ENCODE data around the gene SHE.
"Not testable (repeated sequence)": the region's sequence is repeated elsewhere in the genome, so short reads cannot be mapped to it uniquely, and the experiment has no call there.

The SHE gene

DNA sequence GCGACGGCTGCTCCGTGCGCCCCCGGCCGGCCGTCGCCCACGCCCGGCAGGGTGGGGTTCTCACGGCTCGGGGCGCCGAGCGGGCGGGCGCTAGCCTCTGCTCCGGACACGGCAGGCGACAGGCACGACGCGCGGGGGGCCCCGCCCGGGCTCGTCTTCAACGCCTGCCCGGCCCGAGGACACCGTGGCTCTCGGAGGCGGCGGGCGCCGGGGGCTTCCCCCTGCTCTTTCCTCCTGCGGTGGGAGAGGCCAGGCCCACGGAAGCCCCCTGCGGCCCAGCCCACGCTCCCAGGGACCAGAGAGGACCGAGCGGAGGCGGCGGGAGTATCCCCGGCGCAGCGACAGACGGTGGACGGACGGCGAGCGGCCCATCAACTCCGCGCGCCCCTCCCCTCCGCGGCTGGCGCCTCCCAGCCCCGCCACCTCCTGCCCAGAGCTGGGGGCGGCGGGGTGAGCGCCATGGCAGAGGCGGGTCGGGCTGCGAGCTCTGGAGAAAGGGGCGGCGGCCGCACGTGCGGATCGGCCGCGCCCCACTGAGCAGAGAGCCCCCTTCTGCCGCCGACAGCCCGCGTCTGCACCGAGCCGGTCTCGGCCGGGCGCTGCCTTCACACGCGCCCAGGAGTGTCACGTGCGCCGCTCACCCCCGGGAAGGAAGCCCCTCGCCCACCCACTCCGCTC is at the start of gene SHE, which contains the start of gene TDRD10:
Gene SHE (minus strand): TSS at position 347 of the 678 bp plus-strand sequence. CDS start 386 bp downstream, outside the sequence.
Gene TDRD10 (plus strand): TSS at position 154 of the 678 bp plus-strand sequence. CDS start 4,685 bp downstream, outside the sequence.
- no peak for DNase-seq

DNA sequence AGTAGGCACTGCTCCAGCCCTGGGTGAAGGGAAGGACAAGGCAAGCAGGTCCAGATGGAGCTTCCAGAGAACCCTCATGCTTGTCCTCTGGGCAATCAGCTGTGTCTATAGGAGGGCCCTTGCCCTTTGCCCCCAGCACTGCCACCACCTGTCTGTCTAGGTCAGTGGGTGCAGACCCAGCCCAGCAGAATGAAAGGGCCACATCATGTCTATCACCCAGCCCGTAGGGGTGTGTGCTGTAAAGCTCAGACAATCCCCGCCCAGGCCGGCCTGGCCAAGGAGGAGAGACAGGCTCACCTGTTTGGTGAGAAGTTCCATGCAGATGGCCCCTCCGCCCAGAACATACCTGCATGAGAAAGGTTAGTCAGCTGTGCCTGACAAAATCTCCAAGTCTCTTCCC is 49.3 kb upstream of the SHE start:
- DNase-seq = no peak

DNA sequence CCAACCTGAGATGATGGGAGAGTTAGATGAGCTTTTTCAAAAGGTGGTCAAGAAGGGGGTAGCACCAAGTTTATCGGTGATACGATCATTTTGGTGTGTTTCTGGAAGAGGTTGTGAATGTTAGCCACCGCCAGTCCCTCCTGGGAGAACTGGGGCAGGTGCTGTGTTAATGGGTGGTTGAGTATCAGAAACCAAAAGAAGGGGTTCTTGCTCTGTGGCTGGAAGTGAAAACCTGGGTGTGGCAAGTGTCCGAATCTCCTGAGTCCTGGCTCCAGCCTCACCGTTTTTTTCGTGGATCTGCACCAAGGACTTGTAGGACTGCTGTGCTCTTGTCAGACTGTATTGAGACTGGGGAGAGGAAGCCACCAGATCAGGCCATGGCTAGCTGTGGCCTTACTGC is 48.4 kb upstream of the SHE start:
- no peak for DNase-seq

DNA sequence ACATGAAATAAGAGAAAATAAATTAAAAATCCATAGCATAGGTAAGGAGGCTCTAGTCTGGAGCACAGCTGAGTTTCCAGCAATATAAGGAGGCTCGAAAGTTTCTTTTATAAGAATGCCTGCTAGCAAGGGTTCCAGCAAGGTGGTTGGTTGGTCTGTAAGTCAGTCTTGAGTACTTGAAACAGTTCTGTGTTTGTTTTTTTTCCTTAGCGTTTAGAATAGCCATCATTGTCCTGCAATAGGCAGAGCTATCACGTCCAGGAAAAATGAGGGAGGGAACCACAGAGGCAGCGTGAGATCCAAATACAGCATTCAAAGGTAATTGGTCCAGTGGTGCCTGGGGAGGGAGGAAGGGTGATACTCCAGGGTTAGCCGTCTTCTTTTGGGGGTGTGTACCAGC is 47.9 kb upstream of the SHE start:
- DNase-seq = no peak

DNA sequence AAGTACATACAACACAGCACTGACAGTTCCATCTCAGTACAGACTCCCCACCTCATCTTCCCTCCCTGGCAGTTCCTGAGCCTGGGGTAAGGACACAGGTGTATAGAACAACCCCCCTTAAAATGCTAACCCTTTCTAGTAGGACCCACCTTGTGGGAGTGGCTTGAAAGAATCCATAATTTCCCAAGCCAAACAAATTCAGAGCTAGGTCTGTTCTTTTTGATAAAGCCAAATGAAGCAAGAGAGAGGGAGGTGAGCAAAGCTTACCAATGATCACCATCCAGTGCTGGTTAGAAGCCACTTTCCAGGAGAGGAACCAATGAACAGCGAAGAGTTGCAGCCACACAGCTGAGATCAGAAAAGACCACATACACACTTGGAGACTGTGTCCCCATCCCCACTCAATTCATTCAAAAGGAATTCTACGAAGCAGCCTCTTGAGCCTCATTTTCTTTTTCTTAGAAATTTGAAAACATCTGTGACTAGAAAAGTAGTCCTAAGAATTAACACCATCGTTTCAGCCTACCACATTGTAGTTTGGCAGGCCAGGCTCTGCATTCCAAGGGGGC is 47.1 kb upstream of the SHE start:
- DNase-seq = no peak

DNA sequence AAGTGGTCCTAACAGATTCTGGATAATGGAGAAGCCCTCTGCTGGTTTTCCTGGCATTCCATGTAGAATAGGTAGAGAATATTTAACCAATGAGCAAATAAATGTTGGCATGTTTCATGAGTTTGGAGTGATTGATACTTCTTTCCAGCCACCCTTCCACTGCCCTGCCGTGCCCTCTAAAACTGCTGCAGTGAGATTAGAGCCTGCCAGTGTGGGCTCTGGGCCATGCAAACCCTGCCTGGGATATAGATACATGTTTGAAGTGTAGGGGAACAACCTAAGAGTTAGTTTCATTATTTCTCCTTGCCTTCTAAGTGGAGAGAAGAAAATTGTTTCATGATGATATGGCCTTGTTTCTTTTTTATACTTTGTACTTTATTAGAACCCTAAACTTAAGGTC is 45.8 kb upstream of the SHE start:
- no peak for DNase-seq

DNA sequence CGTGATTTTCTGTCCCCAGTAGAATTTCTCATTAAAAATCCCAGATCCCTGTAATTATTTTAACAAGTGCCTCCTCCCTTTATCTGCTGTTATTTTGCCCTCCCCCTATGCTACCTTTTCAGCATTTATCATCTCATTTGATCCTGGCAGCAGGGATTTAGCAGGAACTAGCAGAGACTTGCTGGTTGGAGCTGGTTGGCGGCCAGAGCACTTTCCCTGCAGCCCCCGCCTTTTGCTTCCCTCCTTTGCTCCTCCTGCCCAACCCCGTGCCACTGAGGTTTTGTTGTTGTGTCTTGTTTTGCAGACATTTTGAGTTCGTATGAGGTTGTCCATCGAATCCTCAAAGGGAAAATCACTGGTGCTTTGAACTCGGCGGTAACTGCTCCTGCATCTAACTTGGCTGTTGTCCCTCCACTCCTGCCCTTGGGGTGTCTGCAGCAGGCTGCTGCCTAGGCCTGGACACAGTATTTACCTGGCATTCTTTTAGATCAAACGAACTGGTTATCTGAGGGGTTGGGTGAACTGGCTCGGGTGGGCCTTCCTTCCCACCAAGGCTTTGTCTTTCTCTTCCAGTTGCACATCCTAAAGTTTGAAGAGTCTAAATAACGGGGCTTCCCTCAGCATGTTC is 45.0 kb upstream of the SHE start:
- no peak for DNase-seq

DNA sequence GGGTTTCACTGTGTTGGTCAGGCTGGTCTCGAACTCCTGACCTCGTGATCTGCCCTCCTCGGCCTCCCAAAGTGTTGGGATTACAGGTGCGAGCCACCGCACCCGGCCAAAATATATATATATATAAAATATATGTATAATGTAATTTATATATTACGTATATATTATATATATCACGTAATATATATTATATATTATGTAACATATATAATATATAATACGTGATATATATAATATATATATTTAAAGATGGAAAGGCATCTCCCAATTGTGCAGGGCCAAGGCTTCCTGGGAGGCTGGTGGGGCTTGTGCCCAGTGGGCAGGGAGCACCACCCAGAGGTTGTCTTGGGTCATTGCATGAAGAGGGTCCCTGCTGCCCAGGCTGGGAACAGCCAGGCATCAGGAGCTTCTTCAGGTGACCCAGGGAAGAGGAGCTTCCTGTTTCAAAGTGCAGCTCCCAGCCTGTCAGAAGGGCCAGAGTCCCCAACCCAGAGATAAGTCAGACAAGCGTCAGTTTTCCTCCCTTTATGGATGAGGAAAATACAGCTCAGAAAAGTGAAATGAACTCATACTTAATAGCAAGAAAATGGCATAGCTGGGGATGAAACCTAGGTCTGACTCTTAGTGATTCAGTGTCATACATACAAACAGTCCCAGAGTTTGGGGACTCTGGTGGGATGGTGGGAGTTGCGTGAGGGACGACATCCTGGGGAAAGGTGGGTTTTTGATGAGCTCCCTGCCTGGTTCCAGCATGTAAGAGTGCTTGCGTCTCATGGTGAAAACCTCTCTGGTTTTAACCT is 44.3 kb upstream of the SHE start:
- DNase-seq = no peak

DNA sequence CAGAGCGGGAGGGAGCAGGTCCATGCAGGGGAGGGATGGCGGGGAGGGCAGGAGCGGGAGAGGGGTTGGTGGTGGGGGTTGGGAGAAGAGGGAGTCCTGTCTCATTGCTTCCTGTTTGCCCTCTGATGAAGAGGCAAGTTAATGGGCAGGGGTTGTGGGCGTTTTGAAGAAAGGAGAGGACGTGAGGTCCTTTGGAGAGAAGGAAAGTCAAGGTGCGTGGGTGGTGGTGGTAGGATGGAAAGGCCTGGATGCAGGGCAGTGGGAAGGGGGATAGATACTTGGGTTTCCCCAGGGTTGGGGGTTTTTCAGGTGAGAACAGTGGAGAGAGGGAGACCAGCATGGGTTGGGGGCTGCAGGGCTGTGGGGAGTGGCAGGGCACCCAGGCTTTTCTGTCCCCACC is 39.0 kb upstream of the SHE start:
- no peak for DNase-seq

DNA sequence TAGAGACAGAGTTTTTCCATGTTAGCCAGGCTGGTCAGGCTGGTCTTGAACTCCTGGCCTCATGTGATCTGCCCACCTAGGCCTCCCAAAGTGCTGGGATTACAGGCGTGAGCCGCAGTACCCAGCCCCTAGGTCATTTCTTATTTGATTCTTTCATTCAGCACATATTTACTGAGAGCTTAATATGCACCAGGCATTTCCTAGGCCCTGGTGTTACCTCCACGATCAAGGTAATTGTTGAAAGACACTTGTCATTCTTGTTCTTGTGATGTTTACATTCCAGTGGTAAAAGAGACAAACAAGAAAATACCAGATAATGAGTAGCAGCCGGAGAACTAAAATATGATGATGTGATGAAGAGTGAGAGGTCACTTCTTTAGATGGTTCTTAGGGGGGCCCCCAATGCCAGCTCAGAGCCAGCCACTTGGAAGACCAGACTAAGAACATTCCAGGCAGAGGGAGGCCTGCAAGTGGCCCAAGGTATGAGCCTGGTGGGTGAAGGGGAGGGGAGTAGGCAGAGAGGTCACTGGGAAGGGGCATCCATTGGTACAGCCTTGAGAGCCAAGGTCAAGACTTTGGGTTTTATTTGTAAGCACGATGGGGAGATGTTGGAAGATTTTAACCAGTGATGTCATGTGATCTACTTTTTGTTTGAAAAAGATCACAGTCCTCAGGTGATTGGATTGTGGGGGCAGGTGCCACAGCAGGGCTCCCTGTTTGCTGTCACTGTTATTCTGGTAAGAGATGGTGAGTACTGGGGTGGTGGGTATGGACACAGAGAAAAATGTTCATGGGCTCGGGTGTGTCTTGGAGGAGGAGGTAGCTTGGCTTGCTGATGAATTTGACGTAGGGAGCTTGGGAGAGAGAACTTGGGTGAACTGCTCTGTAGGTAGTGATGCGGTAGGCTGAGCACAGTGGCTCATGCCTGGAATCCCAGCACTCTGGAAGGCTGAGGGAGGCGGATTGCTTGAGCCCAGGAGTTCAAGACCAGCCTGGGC is 37.6 kb upstream of the SHE start:
- DNase-seq = no peak

DNA sequence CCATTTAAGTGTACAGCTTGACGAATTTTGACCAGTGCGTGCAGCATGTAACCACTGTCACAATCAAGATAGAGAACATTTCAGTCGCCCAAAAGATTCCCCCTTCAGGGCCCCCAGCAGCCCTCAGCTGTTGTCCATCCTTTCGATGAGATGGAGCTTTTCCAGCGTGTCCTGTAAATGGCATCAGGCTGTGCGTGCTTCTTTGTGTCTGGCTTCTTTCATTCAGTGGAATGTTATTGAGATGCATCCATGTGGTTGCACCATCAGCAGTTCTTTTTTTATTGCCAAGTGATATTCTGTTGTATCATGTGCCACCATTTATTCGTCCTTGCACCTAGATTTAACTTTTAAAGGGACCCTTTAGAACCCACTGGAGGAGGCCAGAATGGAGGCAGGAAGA is 34.4 kb upstream of the SHE start:
- DNase-seq = no peak

DNA sequence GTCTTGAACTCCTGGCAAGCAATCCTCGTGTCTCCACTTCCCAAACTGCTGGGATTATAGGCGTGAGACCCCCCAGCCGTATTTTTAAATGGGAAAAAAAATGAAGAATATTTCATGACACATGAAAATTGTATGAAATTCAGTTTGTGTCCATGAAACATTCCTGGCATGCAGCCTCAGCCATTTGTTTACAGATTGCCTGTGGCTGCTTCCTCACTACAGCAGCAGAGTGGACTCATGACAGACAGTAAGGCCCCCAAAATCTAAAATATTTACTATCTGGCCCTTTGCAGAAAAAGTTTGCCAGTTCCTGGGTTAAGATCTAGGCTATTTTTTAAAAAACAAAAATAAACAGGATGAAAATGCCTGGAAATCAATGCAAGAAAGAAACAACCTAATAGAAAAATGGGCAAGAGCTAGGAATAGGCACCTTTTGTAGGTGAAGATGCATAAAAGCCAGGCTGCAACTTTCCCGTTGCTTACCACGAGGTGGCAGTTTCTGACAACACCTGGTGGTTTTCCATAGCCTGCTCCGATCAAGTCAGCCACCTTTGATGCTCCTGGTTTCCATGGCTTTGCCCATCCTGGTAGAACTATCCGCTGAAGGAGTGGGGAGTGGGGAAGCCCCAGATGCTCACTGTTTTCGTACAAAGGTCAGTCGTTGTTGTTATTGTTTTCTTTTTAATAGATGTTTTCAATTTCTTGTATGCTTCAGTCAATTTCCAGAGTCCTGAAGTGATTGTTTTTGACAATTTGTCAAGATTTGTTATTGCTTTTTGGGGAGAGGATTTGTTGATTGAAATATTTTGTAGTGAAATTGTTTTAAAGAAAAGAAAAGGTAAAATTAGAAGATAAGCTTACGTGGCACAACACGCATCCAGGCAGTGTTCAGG is 32.0 kb upstream of the SHE start:
- DNase-seq = no peak

DNA sequence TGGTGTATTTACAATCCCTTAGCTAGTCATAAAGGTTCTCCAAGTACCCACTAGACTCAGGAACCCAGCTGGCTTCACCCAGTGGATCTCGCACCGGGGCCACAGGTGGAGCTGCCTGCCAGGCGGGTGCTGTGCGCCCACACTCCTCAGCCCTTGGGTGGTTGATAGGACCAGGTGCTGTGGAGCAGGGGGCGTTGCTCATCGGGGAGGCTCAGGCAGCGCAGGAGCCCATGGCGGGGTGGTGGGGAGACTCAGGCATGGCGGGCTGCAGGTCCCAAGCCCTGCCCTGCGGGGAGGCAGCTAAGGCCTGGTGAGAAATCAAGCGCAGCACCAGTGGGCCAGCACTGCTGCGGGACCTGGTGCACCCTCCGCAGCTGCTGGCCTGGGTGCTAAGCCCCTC is 29.7 kb upstream of the SHE start:
- not testable (repeated sequence) for DNase-seq

DNA sequence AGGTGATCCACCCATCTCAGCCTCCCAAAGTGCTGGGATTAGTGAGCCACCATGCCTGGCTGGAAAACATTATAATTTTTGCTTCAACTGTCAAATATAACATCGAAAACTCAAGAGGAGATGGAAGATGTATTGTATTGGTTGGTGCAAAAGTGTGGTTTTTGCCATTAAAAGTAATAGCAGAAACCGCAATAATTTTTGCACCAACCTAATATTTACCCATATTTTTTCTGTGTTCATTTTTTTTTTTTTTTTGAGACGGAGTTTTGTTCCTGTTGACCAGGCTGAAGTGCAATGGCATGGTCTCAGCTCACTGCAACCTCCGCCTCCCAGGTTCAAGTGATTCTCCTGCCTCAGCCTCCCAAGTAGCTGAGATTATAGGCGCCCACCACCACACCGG is 27.1 kb upstream of the SHE start:
- no peak for DNase-seq

DNA sequence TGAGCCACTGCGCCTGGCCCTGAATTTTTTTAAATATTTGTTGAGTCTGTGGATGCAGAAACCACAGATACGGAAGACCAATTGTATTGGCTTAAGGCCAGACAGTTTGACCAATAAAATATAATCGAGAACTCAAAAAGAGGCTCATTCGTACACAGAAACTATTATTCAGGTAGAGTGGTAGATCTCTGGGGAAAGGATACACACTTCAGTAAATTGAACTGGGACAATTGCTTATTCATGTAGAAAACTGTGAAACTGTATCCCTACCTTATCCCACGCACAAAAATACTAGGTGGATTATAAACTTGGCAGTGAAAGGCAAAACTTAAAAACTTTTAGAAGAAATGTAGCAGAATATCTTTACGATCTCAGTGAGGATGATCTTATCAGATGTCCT is 25.0 kb upstream of the SHE start:
- no peak for DNase-seq

DNA sequence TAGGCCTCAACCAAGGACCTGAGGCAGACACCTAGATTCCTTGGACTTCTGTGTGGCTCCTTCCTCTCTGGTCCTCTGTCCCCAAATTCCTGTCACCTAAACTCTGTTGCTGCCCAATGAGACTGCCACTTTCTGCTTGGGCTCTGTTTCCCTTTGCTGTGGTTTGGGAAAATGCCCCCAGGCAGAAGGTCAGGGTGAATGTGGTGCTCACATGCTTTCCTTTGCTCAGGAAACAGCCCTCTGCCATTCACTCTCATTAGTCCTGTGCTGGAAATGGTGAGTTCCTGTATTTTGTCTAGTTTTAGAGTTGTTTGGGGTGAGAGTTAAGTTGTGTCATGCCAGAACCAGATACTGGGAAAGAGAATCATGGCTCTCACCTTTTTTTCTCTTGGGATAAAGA is 22.7 kb upstream of the SHE start:
- DNase-seq = no peak

DNA sequence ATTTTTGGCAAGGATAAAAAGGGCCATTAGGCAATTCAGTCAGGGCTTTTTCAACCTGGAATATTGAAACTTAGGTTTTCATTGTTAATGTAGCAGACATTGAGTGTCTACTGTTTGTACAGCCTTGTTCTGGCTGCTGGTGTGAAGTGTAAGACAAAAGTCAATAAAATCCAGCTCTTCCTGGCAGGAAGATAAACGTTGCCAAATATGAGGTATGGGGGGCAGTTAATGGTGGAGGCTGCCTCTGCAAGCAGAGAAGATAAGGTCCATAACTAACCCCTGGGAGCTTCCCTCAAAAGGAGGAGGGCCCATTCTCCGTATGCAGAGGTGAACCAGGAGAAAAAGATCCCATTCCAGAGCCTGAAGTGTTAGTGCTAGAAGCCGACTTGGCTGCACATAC is 19.5 kb upstream of the SHE start:
- no peak for DNase-seq

DNA sequence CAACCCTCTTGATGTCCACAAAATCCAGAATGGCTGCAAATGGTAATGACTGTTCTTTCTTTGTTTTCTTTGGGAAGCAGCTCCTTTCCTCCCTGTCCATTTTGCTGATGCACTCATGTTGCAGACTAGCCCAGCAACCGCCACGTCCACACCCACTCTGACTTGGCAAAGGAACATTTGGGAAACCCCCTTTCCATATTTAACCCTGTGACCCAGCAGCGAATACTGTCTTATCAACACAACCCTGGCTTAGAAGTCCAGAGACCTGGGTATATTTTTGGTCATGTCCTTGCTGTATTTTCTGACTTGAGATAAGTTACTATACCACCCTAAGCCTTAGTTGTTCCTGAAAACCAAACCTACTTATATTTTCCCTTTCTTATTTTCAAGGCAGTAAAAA is 18.1 kb upstream of the SHE start:
- no peak for DNase-seq

DNA sequence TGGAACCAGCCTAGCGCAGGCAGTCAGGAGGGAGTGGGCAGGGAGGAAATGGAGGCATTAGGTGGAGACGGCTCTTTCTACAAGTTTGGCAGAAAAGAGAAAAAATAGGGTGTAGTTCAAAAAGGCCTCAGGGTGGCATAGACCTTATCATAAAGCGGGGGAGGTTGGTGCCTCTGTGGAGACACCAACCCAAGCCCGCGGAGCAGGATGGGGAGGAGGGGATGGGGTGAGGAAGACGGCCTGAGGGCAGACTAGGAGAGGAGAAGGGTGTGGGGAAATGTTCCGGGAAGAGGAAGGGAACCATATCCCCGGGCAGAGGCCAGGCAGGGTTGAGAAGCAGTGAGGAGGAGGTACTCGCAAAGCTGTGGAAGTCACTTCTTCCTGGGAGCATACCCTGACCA is 17.4 kb upstream of the SHE start:
- DNase-seq = no peak

DNA sequence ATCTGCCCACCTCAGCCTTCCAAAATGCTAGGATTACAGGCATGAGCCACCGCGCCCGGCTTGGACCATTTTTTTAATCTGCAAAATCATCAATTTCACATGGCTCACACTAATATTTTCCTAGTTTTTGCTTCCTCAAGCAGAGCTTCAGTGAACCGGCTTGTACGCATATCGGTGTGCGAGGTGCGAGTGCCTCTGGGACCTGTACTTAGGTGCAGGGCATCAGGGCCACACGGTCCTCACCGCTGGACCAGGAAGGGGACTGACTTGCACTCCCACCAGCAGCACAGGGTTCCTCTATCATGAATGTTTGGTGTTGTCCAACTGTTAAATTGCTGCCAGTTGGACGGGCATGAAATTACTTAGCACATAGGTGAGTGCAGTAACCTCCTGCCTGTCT is 15.4 kb upstream of the SHE start:
- no peak for DNase-seq

DNA sequence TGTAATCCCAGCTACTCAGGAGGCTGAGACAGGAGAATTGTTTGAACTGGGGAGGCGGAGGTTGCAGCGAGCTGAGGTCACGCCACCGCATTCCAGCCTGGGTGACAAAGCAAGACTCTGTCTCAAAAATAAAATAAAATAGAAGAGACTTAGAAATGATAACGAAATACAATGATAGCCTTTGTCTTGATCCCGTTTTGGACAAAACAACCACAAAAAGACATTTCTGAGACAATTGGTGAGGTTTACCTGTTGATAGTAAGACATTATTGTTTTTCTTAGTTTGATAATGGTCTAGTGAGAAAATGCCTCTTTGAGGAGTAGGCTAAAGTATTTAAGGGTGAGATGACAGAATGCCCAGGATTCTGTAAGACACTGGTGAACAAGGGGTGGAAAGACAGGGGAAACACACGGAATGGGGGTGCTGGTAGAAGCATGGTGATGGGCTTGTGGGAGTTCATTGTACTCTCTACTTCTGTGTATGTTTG is 11.9 kb upstream of the SHE start:
- no peak for DNase-seq

Measured in left hindlimb (tissue), 1 donor.